Measurements from ENCODE around the gene ARAP1.

Gene ARAP1

DNA sequence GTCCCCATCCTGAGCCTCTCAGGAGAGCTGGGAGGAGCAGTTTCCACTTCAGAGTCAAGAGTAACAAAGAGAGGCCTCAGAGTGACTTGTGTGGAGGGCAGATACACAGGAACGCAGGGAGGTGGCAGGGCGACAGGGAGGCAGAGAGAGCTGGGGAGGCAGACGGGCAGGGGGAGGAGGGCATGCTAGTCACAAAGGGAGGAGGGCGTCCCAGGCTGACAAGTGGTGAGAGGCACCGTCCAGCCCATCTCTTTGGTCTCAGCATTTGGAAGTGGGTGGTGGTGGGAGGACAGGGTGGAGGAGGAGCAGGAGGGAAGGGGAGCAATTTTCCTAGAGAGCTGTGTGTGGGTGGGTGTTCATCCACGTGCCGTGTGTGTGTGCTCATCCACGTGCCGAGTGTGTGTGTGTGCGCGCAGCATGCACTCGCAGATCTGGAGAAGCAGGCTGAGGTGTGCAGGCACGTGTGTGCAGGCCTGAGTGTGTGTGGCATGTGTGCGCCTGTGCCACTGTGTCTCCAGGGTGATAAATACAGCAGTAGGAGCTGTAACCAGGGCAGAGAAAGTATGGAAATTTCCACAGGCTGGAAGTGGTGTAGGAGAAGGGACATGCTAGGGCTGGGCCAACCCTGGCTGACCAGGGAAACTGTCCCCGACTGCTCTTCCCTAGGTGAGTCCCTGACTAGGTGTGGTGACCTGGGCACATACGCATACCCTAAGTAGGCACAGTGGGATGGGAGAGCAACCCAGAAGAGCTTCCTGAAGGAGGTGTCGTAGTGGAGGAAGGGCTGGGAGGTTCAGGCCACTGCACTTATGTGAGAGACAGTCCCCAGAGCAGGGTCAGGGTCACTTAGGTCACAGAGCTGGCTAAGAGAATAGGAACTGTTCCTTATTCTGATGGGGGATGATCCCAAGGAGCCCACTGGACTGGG lies 70.7 kb downstream of the ARAP1 start:
- H3K27me3 Mint-ChIP-seq (ENCODE audit: low read depth, poor library complexity): peaks cover 34% of the 10 kb centered on the region
- no peak for DNase-seq
- H3K4me1 Mint-ChIP-seq: peaks cover 18% of the 10 kb centered on the region
- peak overlapping the region; percentile 71 for H3K27ac Mint-ChIP-seq
- H3K36me3 Mint-ChIP-seq (ENCODE audit: low read depth): no peaks in the 10 kb centered on the region
- TF ChIP-seq, protein P1, sequence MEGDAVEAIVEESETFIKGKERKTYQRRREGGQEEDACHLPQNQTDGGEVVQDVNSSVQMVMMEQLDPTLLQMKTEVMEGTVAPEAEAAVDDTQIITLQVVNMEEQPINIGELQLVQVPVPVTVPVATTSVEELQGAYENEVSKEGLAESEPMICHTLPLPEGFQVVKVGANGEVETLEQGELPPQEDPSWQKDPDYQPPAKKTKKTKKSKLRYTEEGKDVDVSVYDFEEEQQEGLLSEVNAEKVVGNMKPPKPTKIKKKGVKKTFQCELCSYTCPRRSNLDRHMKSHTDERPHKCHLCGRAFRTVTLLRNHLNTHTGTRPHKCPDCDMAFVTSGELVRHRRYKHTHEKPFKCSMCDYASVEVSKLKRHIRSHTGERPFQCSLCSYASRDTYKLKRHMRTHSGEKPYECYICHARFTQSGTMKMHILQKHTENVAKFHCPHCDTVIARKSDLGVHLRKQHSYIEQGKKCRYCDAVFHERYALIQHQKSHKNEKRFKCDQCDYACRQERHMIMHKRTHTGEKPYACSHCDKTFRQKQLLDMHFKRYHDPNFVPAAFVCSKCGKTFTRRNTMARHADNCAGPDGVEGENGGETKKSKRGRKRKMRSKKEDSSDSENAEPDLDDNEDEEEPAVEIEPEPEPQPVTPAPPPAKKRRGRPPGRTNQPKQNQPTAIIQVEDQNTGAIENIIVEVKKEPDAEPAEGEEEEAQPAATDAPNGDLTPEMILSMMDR (IDR thresholded peaks at IDR 0.05): no peak
- no peaks in the 10 kb centered on the region for H3K9me3 Mint-ChIP-seq
- H3K4me3 Mint-ChIP-seq: no peak overlapping the region

DNA sequence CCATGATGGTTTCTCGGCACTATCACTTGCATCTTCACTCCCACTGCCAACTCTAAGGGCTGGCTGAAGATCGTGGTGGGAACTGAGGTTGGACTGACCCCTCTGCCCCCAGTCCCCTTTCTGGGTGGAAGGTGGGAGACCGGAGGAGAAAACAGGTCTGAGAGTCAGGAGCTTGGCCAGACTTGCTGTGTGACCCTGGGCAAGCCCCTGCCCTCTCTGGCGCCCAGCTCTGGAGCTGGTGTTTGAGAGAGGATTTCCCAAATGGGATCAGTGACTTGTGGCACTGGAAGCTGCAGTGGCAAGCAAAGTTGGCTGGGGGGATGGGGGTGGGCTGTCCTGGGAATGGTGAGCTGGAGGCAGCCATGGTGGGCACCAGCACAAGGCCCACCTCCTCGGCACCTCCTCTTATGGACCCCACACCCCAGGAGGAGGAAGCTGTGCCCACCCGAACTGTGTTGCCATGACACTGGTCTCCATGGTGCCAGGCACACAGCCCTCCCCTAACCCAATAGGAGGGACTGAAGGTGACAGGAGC lies 71.5 kb downstream of the ARAP1 start:
- Mint-ChIP-seq H3K27me3 (ENCODE audit: low read depth, poor library complexity) (peaks cover 42% of the 10 kb centered on the region), H3K4me3 (no peak overlapping the region), H3K9me3 (no peaks in the 10 kb centered on the region), H3K36me3 (ENCODE audit: low read depth) (no peaks in the 10 kb centered on the region), H3K27ac (no peak overlapping the region), H3K4me1 (peaks cover 13% of the 10 kb centered on the region)
- no peak for DNase-seq
- TF ChIP-seq, protein P1 (IDR thresholded peaks at IDR 0.05): no peak

DNA sequence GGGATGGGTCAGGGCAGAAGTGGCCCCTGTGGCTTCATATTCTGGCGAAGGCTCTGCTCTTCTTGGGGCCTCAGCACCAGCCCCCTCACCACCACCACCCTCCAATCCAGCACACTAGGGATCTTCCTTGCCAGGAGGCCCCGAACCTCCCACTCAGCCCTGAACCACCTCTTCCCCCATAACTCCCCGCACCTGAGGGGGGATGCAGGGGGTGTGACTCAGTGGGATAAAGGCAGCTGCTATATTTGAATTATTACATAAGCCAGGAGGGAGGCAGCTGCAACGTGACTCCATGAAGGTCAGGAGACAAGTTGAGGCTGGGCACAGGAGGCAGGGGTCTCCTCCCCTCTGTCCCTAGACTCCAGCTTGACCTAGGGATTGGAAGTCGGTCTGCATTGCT lies 72.3 kb downstream of the ARAP1 start:
- peaks cover 50% of the 10 kb centered on the region for H3K27me3 Mint-ChIP-seq (ENCODE audit: low read depth, poor library complexity)

DNA sequence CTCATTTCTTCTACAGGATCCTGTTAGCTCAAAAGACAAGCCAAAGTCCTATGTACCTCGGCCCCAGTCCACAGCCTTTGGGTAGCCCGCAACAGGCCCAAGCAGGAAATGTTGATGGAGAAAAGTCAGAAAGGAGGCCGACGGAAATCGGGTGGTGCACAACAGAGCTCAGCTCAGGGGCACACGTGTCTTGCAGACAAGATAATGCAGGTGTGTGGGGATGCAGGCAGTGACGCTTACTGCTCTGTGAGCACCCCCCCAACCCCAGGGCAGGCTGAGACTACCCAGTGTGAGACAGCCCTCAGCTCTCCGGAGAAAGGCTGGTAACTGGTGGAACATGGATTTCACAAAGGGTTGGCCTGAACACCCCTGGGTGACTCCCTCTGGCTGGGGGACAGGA lies 73.7 kb downstream of the ARAP1 start:
- TF ChIP-seq, protein P1 (IDR thresholded peaks at IDR 0.05): no peak

More for the DNA sequence above, 72.3 kb downstream of the ARAP1 start:
- TF ChIP-seq, protein P1 (IDR thresholded peaks at IDR 0.05): no peak
- Mint-ChIP-seq H3K27ac (no peak overlapping the region), H3K36me3 (ENCODE audit: low read depth) (no peaks in the 10 kb centered on the region), H3K4me3 (no peak overlapping the region), H3K9me3 (no peaks in the 10 kb centered on the region), H3K4me1 (peaks cover 13% of the 10 kb centered on the region)
- no peak for DNase-seq

DNA sequence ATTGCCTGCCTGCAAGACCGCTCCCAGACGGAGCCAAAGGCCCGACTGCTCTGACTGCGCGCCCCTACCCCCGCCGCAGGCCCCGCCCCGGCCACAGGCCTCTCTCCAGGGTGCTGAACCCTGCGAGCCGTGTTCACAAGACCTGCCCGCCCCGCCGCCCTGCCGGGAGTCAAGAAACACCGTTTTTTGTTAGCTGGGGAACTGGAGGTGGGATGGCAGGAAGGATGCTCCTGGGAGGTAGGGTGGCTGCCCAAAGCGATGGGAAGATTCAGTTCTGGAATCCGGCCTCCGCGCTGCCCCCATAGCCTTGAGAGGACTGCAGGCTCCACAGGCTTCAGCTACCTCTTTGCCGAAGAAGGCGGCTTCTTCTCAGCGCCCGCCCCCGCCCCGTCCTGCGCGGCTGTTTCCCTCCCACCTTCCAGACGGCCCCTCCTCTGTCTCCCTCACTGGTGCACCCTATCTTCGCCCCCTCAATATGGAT lies 75.3 kb downstream of the ARAP1 start:
- peaks cover 73% of the 10 kb centered on the region for H3K27me3 Mint-ChIP-seq (ENCODE audit: low read depth, poor library complexity)
- TF ChIP-seq, protein P1 (IDR thresholded peaks at IDR 0.05): no peak
- H3K36me3 Mint-ChIP-seq (ENCODE audit: low read depth): no peaks in the 10 kb centered on the region
- peaks cover 15% of the 10 kb centered on the region for H3K4me1 Mint-ChIP-seq
- no peak overlapping the region for H3K27ac Mint-ChIP-seq
- DNase-seq: peak; percentile 98
- H3K9me3 Mint-ChIP-seq: no peaks in the 10 kb centered on the region
- H3K4me3 Mint-ChIP-seq: no peak overlapping the region

More for the DNA sequence above, 73.7 kb downstream of the ARAP1 start:
- Mint-ChIP-seq H3K9me3 (no peaks in the 10 kb centered on the region), H3K27ac (no peak overlapping the region), H3K27me3 (ENCODE audit: low read depth, poor library complexity) (peaks cover 63% of the 10 kb centered on the region), H3K4me3 (no peak overlapping the region), H3K4me1 (peaks cover 13% of the 10 kb centered on the region), H3K36me3 (ENCODE audit: low read depth) (no peaks in the 10 kb centered on the region)
- no peak for DNase-seq

Data from nephron progenitor cell (in vitro differentiated cells).